GM21528 (cell line): ENCODE data around the gene BMERB1.
"Not testable (repeated sequence)": the region's sequence is repeated elsewhere in the genome, so short reads cannot be mapped to it uniquely, and the experiment has no call there.

Experiments used
- ATAC-seq: cut with Tn5 transposase; IDR thresholded peaks from one replicate; pipeline ENCODE4 v1.9.1; 2021; ENCODE audit warnings: mild to moderate bottlenecking, moderate library complexity; ENCODE audit not compliant: unreplicated experiment, low FRiP score

The BMERB1 gene

GRCh38 chr16:15422222-15422621 lies 12.2 kb upstream of the BMERB1 start:
- no peak for ATAC-seq

DNA sequence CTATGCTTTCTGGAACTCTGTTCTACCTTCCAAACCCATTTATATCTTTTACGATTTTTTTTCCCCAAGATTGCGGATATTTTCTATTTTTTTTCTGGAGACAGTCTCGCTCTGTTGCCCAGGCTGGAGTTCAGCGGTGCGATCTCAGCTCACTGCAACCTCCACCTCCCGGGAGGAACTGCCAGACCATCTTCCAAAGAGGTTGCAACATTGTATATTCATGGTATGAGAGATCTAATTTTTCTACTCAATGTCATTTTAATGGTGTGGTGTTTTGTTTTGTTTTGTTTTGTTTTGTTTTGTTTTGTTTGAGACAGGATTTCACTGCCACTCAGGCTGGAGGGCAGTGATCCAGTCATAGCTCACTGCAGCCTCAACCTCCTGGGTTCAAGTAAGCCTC lies 8.5 kb upstream of the BMERB1 start:
- no peak for ATAC-seq

DNA sequence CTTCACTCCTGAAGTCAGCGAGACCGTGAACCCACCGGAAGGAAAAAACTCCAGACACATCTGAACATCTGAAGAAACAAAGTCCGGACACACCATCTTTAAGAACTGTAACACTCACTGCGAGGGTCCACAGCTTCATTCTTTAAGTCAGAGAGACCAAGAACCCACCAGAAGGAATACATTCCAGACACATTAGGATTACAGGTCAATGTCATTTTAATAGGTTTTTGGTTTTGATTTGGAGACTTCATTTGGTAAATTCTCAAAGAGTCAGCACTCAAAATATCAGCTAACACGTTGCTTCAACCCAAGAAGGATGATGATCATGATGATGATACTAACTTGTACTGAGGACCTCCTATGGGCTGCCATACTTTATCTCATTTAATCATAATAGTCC lies 7.6 kb upstream of the BMERB1 start:
- no peak for ATAC-seq

DNA sequence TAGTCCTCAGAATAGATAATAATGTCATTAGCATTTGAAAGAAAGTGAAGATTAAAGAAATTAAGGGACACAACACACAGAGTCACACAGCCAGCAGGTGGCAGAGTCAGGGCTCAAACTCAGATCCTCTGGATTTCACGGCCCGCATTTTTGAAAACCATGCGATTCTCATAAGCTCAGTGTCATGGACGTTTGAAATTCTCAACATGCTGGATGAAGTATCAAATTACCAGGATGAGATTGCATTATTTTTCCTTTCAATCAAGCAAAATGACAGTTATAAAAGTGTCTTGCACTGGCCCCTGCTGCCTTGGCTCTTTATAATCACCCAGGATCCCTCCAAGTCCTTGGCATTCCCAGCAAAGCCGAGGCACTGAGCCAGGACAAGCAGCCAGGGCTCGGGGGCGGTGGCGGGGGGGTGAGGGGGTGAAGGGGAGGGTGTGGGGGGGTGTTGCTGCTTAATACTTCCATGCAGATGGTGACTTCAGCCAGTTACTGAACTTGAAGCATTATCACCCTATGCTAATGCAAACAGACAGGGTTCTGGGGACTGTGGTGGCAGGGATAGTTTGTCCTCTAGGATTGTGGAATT lies 6.6 kb upstream of the BMERB1 start:
- no peak for ATAC-seq

GRCh38 chr16:15430884-15431283 lies 3.5 kb upstream of the BMERB1 start:
- not testable (repeated sequence) for ATAC-seq

DNA sequence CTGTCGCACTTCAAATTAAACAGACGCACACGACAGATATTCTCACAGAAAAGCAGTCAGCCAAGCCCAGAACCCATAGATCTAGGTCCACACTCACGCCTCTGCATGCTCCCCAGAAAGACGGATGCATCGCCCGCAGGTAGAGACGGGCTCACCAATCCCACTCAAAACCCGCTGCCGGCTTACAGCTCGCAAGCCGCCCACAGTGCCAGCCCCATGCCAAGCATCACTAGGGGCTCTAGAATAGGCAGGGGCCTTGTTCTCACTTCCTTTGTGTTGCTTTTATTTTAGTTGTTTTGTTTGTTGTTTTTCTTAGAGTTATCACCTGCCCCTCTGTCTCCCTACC lies 336 bp upstream of the BMERB1 start:
- ATAC-seq: no peak

DNA sequence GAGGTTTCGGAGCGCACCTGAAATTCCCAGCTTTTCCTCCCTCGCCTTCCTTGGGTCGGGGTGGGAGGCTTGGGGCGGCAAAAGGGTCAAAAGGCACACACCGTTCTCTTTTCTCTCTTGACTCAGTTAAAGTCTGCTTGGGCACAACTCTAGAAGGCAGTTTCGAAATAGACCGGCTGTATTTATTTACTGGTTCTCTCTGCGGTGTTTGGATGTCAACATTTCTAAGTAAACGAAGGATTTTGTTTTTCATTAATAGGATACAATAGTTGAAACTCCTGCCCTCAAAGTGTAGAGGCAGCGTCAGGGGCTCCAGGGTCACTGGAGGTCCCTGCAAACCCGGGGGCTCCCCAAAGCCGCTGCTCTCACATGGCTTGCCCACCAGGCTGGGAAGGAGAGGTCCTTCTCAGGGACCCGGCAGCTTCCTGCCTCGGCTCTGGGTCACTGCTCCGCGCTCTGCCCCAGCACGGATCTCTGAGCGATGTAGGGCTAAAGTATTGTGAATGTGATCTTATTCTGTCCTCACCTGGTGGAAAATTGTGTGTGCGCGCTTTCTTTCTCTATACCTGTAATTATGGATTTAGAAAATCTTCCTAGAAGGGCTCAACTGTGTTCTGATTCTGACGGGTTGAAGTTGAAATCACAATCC lies 952 bp downstream of the BMERB1 start:
- no peak for ATAC-seq

DNA sequence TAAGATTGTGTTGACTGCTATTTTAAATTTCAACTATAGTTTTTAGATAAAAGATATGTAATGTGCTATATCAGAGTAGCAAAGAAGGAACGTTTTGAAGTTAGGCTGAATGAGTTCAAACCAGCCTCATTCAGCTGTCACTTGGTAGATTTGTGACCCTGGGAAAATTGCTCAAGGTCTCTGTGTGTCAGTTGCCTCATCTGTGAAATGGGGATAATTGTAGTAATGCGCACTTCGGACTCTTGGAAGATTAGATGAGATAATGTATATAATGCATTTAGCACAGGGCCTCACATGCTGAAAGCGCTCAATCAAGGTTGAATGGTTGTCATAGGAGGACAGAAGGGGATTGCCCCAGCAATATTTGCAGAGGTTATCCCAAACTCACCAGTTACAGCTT lies 4.7 kb downstream of the BMERB1 start:
- ATAC-seq: no peak

DNA sequence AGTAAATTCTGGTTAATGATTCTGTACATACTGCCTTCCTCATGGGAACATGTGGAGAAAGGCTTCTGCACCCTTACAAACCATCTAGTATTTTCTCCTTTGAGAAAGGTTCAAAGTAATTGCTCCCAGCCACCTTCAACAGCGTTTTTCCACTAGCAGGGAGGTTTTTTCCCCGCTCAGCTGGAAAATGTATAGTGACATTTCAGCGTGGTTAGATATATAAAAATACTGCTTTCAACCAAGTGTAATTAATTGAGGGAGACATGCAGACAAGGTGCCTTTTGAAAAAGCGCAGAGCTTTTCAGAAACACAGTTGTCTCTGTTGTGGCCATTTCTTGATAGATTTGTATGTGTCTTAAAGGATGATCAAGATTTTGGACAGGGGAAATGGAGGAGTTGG lies 5.1 kb downstream of the BMERB1 start:
- ATAC-seq: no peak

GRCh38 chr16:15440852-15441251 lies 6.5 kb downstream of the BMERB1 start:
- ATAC-seq: no peak

DNA sequence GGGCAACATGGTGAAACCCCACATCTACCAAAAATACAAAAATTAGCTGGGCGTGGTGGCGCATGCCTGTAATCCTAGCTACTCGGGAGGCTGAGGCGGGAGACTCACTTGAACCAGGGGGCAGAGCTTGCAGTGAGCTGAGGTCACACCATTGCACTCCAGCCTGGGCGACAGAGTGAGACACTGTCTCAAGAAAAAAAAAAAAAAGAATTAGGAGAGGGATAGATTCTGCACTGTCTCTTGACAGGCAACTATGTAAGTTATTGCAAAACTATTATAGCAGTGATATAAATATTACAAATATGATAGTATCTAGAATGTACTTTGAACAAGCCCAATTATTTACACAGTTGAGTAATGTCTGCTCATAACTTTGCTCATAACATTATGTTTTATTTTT lies 7.8 kb downstream of the BMERB1 start:
- ATAC-seq: not testable (repeated sequence)

GRCh38 chr16:15443753-15444152 lies 9.4 kb downstream of the BMERB1 start:
- ATAC-seq: no peak

- ATAC-seq: no peak
These were observed 9.9 kb downstream of the BMERB1 start for GRCh38 chr16:15444264-15444663.

- no peak for ATAC-seq
These were observed 11.1 kb downstream of the BMERB1 start for GRCh38 chr16:15445450-15445849.

GRCh38 chr16:15446901-15447300 lies 12.5 kb downstream of the BMERB1 start:
- no peak for ATAC-seq

- ATAC-seq: no peak
These were observed 16.2 kb downstream of the BMERB1 start for GRCh38 chr16:15450624-15451023.

DNA sequence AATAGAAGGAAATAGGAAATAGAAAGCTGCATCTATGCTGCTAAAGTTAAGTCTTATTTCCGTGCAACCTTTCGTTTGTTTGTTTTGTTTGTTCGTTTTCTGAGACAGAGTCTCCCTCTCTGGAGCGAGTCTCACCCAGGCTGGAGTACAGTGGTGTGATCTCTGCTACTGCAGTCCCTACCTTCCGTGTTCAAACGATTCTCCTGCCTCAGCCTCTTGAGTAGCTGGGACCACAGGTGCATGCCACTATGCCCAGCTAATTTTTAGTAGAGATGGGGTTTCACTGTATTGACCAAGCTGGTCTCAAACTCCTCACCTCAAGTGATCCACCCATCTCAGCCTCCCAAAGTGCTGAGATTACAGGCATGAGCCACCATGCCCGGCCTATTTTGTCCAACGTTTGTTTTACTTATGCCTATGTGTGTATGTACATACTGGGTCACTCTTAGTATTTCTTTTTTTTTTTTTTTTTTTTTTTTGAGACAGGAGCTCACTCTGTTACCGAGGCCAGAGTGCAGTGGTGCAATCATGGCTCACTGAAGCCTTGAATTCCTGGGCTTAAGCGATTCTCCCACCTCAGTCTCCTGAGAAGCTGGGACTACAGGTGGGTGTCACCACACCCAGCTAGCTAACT lies 16.8 kb downstream of the BMERB1 start:
- no peak for ATAC-seq

DNA sequence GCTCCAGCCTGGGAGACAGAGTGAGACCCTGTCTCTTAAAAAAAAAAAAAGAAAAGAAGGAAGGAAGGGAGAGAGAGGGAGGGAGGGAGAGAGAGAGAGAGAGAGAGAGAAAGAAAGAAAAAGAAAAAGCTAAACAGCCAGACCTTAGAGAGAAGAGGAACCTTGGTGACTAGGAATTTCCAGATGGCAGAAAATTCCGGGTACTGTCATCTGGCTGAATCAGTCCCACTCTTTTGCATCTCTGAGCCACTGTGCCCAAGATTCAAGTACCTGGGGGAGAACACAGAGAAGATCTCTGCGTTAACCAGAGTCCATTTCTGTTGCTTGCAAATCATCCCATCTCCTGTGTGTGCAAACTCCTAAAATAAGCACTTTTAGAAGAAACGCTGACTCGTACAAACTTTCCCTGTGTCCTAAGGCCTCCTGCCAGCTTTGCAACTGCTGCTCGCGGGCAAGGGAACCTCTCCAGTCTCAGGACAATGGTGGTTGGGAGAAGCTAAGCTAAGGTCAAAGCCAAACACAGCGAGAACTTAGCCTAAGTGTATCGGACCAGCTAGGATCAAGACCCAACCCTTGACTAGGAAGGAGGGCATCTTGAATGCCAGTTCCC lies 18.0 kb downstream of the BMERB1 start:
- no peak for ATAC-seq

DNA sequence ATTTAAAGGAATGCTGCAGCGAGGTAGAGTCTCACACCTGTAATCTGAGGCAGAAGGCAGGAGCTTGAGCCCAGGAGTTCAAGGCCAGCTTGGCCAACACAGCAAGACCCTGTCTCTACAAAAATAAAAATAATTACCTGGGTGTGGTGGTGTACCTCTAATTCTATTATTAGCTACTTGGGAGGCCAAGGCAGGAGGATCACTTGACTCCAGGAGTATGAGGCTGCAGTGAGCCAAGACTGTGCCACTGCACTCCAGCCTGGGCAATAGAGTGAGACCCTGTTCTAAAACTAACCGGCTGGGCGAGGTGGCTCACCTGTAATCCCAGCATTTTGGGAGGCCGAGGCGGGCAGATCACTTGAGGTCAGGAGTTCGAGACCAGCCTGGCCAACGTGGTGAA lies 18.9 kb downstream of the BMERB1 start:
- ATAC-seq: not testable (repeated sequence)

- not testable (repeated sequence) for ATAC-seq
These were observed 20.5 kb downstream of the BMERB1 start for GRCh38 chr16:15454933-15455332.

DNA sequence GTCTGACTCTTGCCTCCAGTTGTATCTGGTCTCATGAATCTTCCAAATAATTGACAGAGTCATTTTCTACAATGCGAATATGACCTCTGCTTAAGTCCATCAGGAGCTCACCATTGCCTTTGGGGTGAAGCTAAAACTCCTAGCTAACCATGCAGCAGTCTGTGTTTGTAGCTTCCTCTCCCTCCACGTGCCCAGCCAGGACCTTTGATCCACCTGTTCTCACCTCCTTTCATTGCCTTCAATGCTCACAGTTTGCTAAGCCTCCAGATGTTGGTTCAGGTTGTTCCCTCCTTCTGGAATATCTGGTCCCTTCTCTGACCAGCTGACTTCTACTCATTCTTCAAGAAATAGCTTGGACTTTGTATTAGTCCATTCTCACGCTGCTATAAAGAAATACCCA lies 23.0 kb downstream of the BMERB1 start:
- no peak for ATAC-seq

DNA sequence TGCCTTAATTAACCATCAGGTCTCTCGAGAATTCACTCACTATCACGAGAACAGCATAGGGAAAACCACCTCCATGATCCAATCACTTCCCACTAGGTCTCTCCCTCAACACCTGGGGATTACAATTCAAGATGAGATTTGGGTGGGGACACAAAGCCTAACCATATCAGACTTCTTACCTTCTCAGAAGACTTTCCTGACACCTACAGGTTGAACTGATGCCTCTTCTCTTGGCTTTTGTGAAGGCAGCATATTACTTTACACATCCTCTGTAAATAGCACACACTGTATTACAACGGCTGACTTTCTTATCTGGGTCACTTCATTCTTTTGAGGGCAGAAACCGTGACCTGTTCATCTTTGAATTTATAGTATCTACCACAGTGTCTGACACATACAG lies 23.6 kb downstream of the BMERB1 start:
- ATAC-seq: no peak
